Lower leg skin (tissue), 4 donors: ENCODE data around the gene ABAT. TPM values are rescaled to one million over a fixed set of nuclear protein-coding genes. Genes with fewer than 3 reads are reported as not detected.

Experiments
- DNase-seq, 2 donors: peaks; one replicate each; pipeline ENCODE4 v3.0.0-alpha.2; 2019; ENCODE audit warnings: low spot score in 2 of 2
- H3K4me3 ChIP-seq: fragments of 200-600 bp; sonication (generic); 2 replicates; pipeline ENCODE4 v1.5.1; 2017; ENCODE audit warnings: mild to moderate bottlenecking, low read depth; ENCODE audit not compliant: poor library complexity, severe bottlenecking
- CTCF ChIP-seq, 3 donors: fragments of 450-650 bp; IDR thresholded peaks; one replicate each; pipeline ENCODE4 v1.5.1; 2016; ENCODE audit warnings: antibody characterized with exemption in 3 of 3, mild to moderate bottlenecking in 3 of 3, moderate library complexity in 2 of 3
- POLR2A ChIP-seq, 2 donors: fragments of 450-650 bp; IDR thresholded peaks; one replicate each; pipeline ENCODE4 v1.6.1; 2016 to 2017; ENCODE audit warnings: antibody characterized with exemption in 2 of 2, mild to moderate bottlenecking in 1 of 2, moderate library complexity in 1 of 2
- WGBS, 2 donors: methylation state at CpG; one replicate each; pipeline ENCODE4 v1.1.5; 2018; 5-methylcytosine and 5-hydroxymethylcytosine counted together
- intact Hi-C: fragments of 100-400 bp; cut with DNase I; formaldehyde crosslinking; loops from one replicate; pipeline ENCODE4 v1.15.0; 2023; ENCODE audit warnings: low total_unique reads
- total RNA-seq, 4 donors: library from RNA; depleted of rRNA; stranded (reverse); fragments of >200 nt; gene quantifications; one replicate each; pipeline ENCODE4 v1.1.0, GENCODE V29; 2016

Gene ABAT
- total RNA-seq, 4 donors from 2014 or later, result 1.5 to 5.1 (median 2.6) TPM

GRCh38 chr16:8675183-8676159, 1.1 kb downstream of the ABAT start:
- 64 to 75% methylated on average over 13 of the region's 13 CpGs for WGBS, 2 donors
- TF ChIP-seq POLR2A (IDR thresholded peaks at IDR 0.05), result no peak
- no peak overlapping the region for H3K4me3 ChIP-seq
- intact Hi-C loops, result loop anchor here (10.0 kb wide), 1 partner anchor 199 kb away; no protein-coding TSS in a partner anchor
- no peak for DNase-seq

- intact Hi-C loops, result loop anchor here (10.0 kb wide), 1 partner anchor 199 kb away; no protein-coding TSS in a partner anchor
- TF ChIP-seq CTCF (IDR thresholded peaks at IDR 0.05) (no peak), POLR2A (IDR thresholded peaks at IDR 0.05) (no peak)
- WGBS, 2 donors, result 71 to 87% methylated on average over 5 of the region's 5 CpGs
Observed at GRCh38 chr16:8676160-8676547, 1.7 kb downstream of the ABAT start.

GRCh38 chr16:8676737-8677375, 2.4 kb downstream of the ABAT start:
- no peak overlapping the region for H3K4me3 ChIP-seq
- TF ChIP-seq POLR2A (IDR thresholded peaks at IDR 0.05) (no peak), CTCF (IDR thresholded peaks at IDR 0.05) (no peak)
- 75 to 85% methylated on average over 7 of the region's 7 CpGs for WGBS, 2 donors
- intact Hi-C loops, result loop anchor here (10.0 kb wide), 1 partner anchor 198 kb away; no protein-coding TSS in a partner anchor
- no peak for DNase-seq

More at GRCh38 chr16:8676160-8676547, 1.7 kb downstream of the ABAT start:
- no peak for DNase-seq
- no peak overlapping the region for H3K4me3 ChIP-seq

- H3K4me3 ChIP-seq, result no peak overlapping the region
- 58 to 63% methylated on average over 5 of the region's 5 CpGs for WGBS, 2 donors
- no peak for DNase-seq
- intact Hi-C loops, result loop anchor here (10.0 kb wide), 1 partner anchor 197 kb away; no protein-coding TSS in a partner anchor
- no peak for TF ChIP-seq CTCF (IDR thresholded peaks at IDR 0.05)
- TF ChIP-seq POLR2A (IDR thresholded peaks at IDR 0.05), result no peak
Observed at GRCh38 chr16:8677481-8677880, 3.1 kb downstream of the ABAT start.

- 90% methylated on average over 7 of the region's 7 CpGs for WGBS, 2 donors
- TF ChIP-seq POLR2A (IDR thresholded peaks at IDR 0.05) (no peak), CTCF (IDR thresholded peaks at IDR 0.05) (no peak)
- H3K4me3 ChIP-seq, result no peak overlapping the region
- DNase-seq, result no peak
- intact Hi-C loops, result loop anchor here (10.0 kb wide), 1 partner anchor 197 kb away; no protein-coding TSS in a partner anchor
Observed at GRCh38 chr16:8678068-8678927, 3.9 kb downstream of the ABAT start.
